ENCODE data around the gene ZNF582.

DNA sequence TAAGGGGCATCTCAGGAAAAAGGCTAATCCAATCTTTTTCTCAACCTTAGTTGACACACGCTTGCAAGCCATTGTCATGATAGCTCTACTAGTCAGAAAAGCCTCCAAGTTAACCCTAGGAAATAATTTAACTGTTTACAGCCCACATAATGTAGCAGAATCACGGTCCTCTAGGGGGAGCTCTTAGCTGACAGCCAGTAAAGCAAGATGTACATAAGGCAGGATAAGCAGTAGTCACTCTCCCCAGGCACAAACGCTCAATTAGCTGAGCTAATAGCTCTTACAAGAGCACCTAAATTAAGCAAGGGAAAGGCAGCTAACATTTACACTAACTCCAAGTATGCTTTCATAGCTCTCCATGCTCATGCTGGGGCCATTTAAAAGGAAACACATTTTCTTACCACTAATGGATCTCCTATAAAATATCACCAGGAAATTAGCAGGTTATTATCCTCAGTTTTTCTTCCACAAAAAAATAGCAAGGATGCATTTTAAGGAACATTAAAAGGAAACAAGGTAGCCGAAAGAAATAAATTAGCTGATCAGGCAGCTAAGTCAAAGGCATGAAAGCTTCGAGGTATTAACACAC is 45.0 kb downstream of the ZNF582 start:
- TF ChIP-seq EZH2phosphoT487 (IDR thresholded peaks at IDR 0.05; ENCODE audit: low read length): no peak
- TF ChIP-seq, protein P1, sequence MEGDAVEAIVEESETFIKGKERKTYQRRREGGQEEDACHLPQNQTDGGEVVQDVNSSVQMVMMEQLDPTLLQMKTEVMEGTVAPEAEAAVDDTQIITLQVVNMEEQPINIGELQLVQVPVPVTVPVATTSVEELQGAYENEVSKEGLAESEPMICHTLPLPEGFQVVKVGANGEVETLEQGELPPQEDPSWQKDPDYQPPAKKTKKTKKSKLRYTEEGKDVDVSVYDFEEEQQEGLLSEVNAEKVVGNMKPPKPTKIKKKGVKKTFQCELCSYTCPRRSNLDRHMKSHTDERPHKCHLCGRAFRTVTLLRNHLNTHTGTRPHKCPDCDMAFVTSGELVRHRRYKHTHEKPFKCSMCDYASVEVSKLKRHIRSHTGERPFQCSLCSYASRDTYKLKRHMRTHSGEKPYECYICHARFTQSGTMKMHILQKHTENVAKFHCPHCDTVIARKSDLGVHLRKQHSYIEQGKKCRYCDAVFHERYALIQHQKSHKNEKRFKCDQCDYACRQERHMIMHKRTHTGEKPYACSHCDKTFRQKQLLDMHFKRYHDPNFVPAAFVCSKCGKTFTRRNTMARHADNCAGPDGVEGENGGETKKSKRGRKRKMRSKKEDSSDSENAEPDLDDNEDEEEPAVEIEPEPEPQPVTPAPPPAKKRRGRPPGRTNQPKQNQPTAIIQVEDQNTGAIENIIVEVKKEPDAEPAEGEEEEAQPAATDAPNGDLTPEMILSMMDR (IDR thresholded peaks at IDR 0.05; ENCODE audit: low read length): peak; percentile 55
